Endodermal cell (in vitro differentiated cells): ENCODE results near the gene UMAD1. TPM values are rescaled to one million over a fixed set of nuclear protein-coding genes. Genes with fewer than 3 reads are reported as not detected.

ENCODE experiments used
- DNase-seq: peaks from one replicate; pipeline ENCODE4 v3.0.0-alpha.2; 2017
- H3K27ac ChIP-seq: 2 replicates; pipeline ENCODE4 v1.5.1; 2013; ENCODE audit warnings: mild to moderate bottlenecking, low read depth, low read length, moderate library complexity
- H3K27me3 ChIP-seq: 2 replicates; pipeline ENCODE4 v1.6.1; 2013; ENCODE audit warnings: mild to moderate bottlenecking, low read length, moderate library complexity; ENCODE audit not compliant: insufficient read depth, control insufficient read depth, poor library complexity, severe bottlenecking
- H3K36me3 ChIP-seq: 2 replicates; pipeline ENCODE4 v1.7.0; 2013; ENCODE audit warnings: mild to moderate bottlenecking, low read length, moderate library complexity; ENCODE audit not compliant: control insufficient read depth, insufficient read depth
- H3K4me1 ChIP-seq: one replicate; pipeline ENCODE4 v1.7.0; 2013; ENCODE audit warnings: low read length; ENCODE audit not compliant: control insufficient read depth, insufficient read depth
- H3K4me3 ChIP-seq: 2 replicates; pipeline ENCODE4 v1.5.1; 2013; ENCODE audit warnings: mild to moderate bottlenecking, low read length, moderate library complexity
- H3K9ac ChIP-seq: 2 replicates; pipeline ENCODE4 v1.6.1; 2013; ENCODE audit warnings: mild to moderate bottlenecking, low read length, moderate library complexity; ENCODE audit not compliant: poor library complexity, severe bottlenecking; ENCODE audit errors: extremely low read depth
- H3K9me3 ChIP-seq: 2 replicates; pipeline ENCODE4 v1.6.1; 2013; ENCODE audit warnings: mild to moderate bottlenecking, low read length, moderate library complexity; ENCODE audit not compliant: control insufficient read depth
- H3K27ac Mint-ChIP-seq: 2 replicates; pipeline ENCODE4 v1.8.0; 2020; ENCODE audit warnings: mixed read lengths
- H3K27me3 Mint-ChIP-seq: 2 replicates; pipeline ENCODE4 v1.8.0; 2021; ENCODE audit warnings: mild to moderate bottlenecking, mixed read lengths; ENCODE audit not compliant: insufficient read depth
- H3K36me3 Mint-ChIP-seq: 2 replicates; pipeline ENCODE4 v1.8.0; 2020; ENCODE audit warnings: low read depth, mixed read lengths
- H3K4me1 Mint-ChIP-seq: 2 replicates; pipeline ENCODE4 v1.8.0; 2020; ENCODE audit warnings: mixed read lengths
- H3K4me3 Mint-ChIP-seq: 2 replicates; pipeline ENCODE4 v1.8.0; 2020; ENCODE audit warnings: mild to moderate bottlenecking, moderate library complexity, mixed read lengths
- H3K9me3 Mint-ChIP-seq: 2 replicates; pipeline ENCODE4 v1.8.0; 2020; ENCODE audit warnings: mild to moderate bottlenecking, mixed read lengths
- WGBS, 2 experiments: methylation state at CpG; one replicate each; pipeline versions ENCODE4 v1.1.5 to v1.1.7; 2013; ENCODE audit warnings: missing lambda C conversion rate in 2 of 2, mixed read lengths in 1 of 2; ENCODE audit not compliant: insufficient coverage in 1 of 2, insufficient read length in 1 of 2; 5-methylcytosine and 5-hydroxymethylcytosine counted together
- total RNA-seq, 2 donors: library from RNA; stranded (reverse); fragmentation: NEBNext Ultra II Directional in 1 of 2; extraction: Animal tissue kit (Norgen Biotek cat#: 25700) in 1 of 2; gene quantifications; 2 replicates in 1 of 2; 3 replicates in 1 of 2; pipeline ENCODE4 v1.2.1, GENCODE V29; 2021
- TF ChIP-seq, protein P1 (sequence below): fragments of 200-600 bp; sonication (generic); conservative IDR thresholded peaks from 2 replicates; pipeline ENCODE4 v1.5.0; 2021; ENCODE audit warnings: antibody characterized with exemption, mild to moderate bottlenecking

UMAD1 gene
- total RNA-seq, 2 donors from 2014 or later = 9.7 to 10.3 TPM

DNA sequence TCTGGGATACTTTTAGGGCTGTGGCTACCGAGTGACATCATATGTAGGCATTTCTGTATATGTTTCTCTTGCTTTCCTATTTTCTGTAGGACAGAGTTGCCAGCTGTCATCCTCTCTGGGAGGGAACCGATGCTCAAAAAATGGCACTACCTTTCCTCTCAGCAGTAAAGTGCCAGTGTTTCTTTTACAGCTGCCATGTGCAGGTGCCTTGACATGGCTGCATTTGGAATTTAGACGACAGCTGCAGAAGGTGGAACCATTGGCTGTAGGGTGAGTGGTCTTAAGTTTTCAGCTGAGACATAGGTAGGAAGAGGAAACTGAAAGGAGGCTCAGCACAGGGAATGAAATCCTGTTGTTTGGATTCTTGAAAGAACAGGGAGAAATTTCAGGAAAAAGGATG is 98.1 kb downstream of the UMAD1 start:
- no peaks in the 10 kb centered on the region for H3K36me3 Mint-ChIP-seq
- H3K36me3 ChIP-seq = no peaks in the 10 kb centered on the region
- H3K27me3 ChIP-seq = no peaks in the 10 kb centered on the region
- DNase-seq = no peak
- TF ChIP-seq, protein P1, sequence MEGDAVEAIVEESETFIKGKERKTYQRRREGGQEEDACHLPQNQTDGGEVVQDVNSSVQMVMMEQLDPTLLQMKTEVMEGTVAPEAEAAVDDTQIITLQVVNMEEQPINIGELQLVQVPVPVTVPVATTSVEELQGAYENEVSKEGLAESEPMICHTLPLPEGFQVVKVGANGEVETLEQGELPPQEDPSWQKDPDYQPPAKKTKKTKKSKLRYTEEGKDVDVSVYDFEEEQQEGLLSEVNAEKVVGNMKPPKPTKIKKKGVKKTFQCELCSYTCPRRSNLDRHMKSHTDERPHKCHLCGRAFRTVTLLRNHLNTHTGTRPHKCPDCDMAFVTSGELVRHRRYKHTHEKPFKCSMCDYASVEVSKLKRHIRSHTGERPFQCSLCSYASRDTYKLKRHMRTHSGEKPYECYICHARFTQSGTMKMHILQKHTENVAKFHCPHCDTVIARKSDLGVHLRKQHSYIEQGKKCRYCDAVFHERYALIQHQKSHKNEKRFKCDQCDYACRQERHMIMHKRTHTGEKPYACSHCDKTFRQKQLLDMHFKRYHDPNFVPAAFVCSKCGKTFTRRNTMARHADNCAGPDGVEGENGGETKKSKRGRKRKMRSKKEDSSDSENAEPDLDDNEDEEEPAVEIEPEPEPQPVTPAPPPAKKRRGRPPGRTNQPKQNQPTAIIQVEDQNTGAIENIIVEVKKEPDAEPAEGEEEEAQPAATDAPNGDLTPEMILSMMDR = no peak
- no peak overlapping the region for H3K9ac ChIP-seq
- H3K9me3 ChIP-seq = no peaks in the 10 kb centered on the region
- H3K27ac ChIP-seq = no peak overlapping the region
- H3K4me3 ChIP-seq = no peak overlapping the region
- H3K27me3 Mint-ChIP-seq = no peaks in the 10 kb centered on the region
- H3K4me1 Mint-ChIP-seq = peaks cover 15% of the 10 kb centered on the region
- no peak overlapping the region for H3K27ac Mint-ChIP-seq
- H3K9me3 Mint-ChIP-seq = no peaks in the 10 kb centered on the region
- H3K4me3 Mint-ChIP-seq = no peak overlapping the region
- 90 to 94% methylated on average over 2 to 3 of the region's 3 CpGs for WGBS, 2 experiments
- peaks cover 8% of the 10 kb centered on the region for H3K4me1 ChIP-seq

DNA sequence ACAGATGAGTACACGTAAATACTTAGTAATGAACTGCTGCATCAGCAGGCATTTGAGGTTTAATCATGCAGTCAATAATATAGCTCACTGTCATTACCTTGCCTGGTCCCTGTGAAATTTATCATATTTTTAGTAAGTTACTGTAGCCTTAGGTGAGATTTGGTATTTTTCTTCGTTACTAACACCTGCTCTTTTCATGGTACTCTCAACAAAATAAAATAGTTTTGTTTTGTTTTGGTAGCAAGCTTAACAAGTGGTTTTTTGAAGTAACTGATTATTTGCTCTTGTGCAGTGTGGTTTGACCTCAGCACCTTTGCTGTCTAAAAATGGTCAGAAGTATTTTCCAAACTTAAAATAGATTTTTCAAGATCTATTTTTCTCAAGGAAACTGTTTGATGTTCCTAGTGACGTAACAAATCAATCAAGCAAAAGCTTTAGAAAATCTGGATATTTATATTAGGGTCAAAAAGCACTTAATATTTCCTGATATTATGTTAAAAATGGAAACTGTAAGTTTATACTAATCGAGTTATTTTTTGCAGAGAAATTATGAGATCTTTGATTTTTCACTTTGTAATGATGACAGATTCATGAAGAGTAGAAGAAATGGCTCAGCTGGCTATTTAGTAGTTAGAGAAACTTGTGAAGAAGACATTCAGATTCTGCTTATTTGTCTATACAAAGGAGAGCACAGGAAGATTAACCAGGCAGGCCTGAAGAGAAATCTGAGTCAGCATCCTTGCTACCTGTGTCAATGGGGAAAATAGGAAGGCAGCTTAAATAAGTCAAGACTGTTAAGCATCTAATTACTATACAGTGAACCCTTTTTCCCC is 98.9 kb downstream of the UMAD1 start:
- Mint-ChIP-seq H3K9me3 (no peaks in the 10 kb centered on the region), H3K4me3 (no peak overlapping the region), H3K36me3 (no peaks in the 10 kb centered on the region), H3K4me1 (peaks cover 15% of the 10 kb centered on the region), H3K27me3 (no peaks in the 10 kb centered on the region), H3K27ac (no peak overlapping the region)
- DNase-seq = no peak
- 88 to 95% methylated on average over 2 to 4 of the region's 4 CpGs for WGBS, 2 experiments
- Histone ChIP-seq H3K27me3 (no peaks in the 10 kb centered on the region), H3K9me3 (no peaks in the 10 kb centered on the region), H3K4me3 (no peak overlapping the region), H3K36me3 (no peaks in the 10 kb centered on the region), H3K4me1 (peaks cover 8% of the 10 kb centered on the region), H3K27ac (no peak overlapping the region), H3K9ac (no peak overlapping the region)
- TF ChIP-seq, protein P1 = no peak

DNA sequence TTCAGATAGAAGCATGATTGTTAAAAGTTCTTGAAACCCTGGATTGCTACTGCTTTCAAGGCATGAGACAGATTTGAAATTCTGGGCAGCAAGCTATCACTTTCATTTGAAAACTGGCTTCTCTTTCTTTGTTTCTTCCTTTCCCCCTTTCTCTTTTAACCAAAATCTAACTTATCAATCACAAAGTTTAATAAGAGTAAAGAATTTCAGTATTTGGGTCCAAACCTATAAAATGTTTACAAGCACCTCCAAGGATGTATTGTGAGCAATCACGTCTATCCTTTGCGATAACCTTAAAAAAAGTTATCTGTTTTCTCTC is 99.4 kb downstream of the UMAD1 start:
- H3K9me3 Mint-ChIP-seq = no peaks in the 10 kb centered on the region
- Histone ChIP-seq H3K36me3 (no peaks in the 10 kb centered on the region), H3K4me3 (no peak overlapping the region), H3K9me3 (no peaks in the 10 kb centered on the region), H3K27me3 (no peaks in the 10 kb centered on the region), H3K4me1 (peaks cover 8% of the 10 kb centered on the region), H3K27ac (no peak overlapping the region), H3K9ac (no peak overlapping the region)
- H3K27me3 Mint-ChIP-seq = no peaks in the 10 kb centered on the region
- TF ChIP-seq, protein P1 = no peak
- no peak overlapping the region for H3K27ac Mint-ChIP-seq
- WGBS, 2 experiments = 100% methylated on average over 1 to 2 of the region's 2 CpGs
- no peak overlapping the region for H3K4me3 Mint-ChIP-seq
- no peaks in the 10 kb centered on the region for H3K36me3 Mint-ChIP-seq
- DNase-seq = no peak
- peaks cover 15% of the 10 kb centered on the region for H3K4me1 Mint-ChIP-seq
